ENCODE measurements around the gene SLC18B1. TPM values are rescaled to one million over a fixed set of nuclear protein-coding genes. Genes with fewer than 3 reads are reported as not detected.

Gene SLC18B1
- total and polyA plus RNA-seq, 2 of the 13 experiments (the other 11 are each of a cell fraction or from before 2014, with no cell fraction given) = 11.4 to 13.8 TPM

DNA sequence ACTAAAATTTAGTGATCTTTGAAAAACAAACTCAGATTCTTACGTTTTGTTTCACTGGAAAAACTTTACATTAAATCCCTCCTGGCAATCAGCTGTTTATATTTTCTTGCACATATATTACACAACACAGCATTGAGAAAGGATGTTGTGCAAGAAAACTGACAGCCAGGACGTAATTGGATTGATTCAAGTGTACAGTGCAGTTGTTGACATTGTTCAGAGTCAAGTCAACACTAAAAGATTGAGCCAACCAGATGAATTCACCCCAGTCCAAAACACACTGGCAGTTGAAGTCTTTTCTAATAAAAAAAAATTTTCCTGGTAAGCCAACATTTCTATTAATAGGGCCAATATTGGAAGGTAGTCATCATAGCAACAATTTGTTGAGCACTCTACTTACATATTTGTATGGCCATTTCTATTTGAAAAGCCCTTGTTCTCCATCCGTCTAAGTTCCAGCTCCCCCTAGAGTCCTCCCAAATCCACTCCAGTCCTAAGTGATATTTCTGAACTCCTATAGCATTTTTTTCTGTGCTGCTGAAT lies 63.7 kb downstream of the SLC18B1 start (continued):
- TF ChIP-seq ZNF780A (CRISPR knock-in tag; IDR thresholded peaks at IDR 0.05) (no peak), PLRG1 (conservative IDR thresholded peaks at IDR 0.05) (no peak), GABPA (IDR thresholded peaks at IDR 0.05; ENCODE audit: low read depth, low read length) (no peak), GABPA (CRISPR knock-in tag; IDR thresholded peaks at IDR 0.05; ENCODE audit: low read depth) (peak; percentile 50; the same call in 1 of the 2 replicates), ZNF121 (CRISPR knock-in tag; IDR thresholded peaks at IDR 0.05) (0 out of 2 replicates have a peak, but pooled peaks have one; percentile 18), NFE2L1 (CRISPR knock-in tag; IDR thresholded peaks at IDR 0.05; ENCODE audit: borderline replicate concordance) (no peak), SOX13 (IDR thresholded peaks at IDR 0.05) (peak; percentile 79), SOX13 (CRISPR knock-in tag; conservative IDR thresholded peaks at IDR 0.05 in 1 of 2, IDR thresholded peaks at IDR 0.05 in 1 of 2) (peak in 1 of 2 experiments; percentile 93; a peak in 2 of 4 replicates), ISL2 (CRISPR knock-in tag; IDR thresholded peaks at IDR 0.05) (peak; percentile 88), ZNF326 (CRISPR knock-in tag; IDR thresholded peaks at IDR 0.05; ENCODE audit: borderline replicate concordance) (no peak), MEF2D (CRISPR knock-in tag; IDR thresholded peaks at IDR 0.05) (peak; percentile 94), NKX3-1 (CRISPR knock-in tag; IDR thresholded peaks at IDR 0.05) (no peak), RAD21 (CRISPR knock-in tag; IDR thresholded peaks at IDR 0.05) (no peak), ZNF331 (CRISPR knock-in tag; IDR thresholded peaks at IDR 0.05) (peak; percentile 96)
- TF ChIP-seq, protein P1, sequence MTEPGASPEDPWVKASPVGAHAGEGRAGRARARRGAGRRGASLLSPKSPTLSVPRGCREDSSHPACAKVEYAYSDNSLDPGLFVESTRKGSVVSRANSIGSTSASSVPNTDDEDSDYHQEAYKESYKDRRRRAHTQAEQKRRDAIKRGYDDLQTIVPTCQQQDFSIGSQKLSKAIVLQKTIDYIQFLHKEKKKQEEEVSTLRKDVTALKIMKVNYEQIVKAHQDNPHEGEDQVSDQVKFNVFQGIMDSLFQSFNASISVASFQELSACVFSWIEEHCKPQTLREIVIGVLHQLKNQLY (CRISPR knock-in tag; IDR thresholded peaks at IDR 0.05) = peak; percentile 81; the same call in 1 of the 2 replicates
- TF ChIP-seq, protein P2, sequence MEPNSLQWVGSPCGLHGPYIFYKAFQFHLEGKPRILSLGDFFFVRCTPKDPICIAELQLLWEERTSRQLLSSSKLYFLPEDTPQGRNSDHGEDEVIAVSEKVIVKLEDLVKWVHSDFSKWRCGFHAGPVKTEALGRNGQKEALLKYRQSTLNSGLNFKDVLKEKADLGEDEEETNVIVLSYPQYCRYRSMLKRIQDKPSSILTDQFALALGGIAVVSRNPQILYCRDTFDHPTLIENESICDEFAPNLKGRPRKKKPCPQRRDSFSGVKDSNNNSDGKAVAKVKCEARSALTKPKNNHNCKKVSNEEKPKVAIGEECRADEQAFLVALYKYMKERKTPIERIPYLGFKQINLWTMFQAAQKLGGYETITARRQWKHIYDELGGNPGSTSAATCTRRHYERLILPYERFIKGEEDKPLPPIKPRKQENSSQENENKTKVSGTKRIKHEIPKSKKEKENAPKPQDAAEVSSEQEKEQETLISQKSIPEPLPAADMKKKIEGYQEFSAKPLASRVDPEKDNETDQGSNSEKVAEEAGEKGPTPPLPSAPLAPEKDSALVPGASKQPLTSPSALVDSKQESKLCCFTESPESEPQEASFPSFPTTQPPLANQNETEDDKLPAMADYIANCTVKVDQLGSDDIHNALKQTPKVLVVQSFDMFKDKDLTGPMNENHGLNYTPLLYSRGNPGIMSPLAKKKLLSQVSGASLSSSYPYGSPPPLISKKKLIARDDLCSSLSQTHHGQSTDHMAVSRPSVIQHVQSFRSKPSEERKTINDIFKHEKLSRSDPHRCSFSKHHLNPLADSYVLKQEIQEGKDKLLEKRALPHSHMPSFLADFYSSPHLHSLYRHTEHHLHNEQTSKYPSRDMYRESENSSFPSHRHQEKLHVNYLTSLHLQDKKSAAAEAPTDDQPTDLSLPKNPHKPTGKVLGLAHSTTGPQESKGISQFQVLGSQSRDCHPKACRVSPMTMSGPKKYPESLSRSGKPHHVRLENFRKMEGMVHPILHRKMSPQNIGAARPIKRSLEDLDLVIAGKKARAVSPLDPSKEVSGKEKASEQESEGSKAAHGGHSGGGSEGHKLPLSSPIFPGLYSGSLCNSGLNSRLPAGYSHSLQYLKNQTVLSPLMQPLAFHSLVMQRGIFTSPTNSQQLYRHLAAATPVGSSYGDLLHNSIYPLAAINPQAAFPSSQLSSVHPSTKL (CRISPR knock-in tag; IDR thresholded peaks at IDR 0.05) = peak; percentile 99
- TF ChIP-seq, protein P3, sequence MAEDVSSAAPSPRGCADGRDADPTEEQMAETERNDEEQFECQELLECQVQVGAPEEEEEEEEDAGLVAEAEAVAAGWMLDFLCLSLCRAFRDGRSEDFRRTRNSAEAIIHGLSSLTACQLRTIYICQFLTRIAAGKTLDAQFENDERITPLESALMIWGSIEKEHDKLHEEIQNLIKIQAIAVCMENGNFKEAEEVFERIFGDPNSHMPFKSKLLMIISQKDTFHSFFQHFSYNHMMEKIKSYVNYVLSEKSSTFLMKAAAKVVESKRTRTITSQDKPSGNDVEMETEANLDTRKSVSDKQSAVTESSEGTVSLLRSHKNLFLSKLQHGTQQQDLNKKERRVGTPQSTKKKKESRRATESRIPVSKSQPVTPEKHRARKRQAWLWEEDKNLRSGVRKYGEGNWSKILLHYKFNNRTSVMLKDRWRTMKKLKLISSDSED (CRISPR knock-in tag; IDR thresholded peaks at IDR 0.05) = no peak
- TF ChIP-seq, protein P4, sequence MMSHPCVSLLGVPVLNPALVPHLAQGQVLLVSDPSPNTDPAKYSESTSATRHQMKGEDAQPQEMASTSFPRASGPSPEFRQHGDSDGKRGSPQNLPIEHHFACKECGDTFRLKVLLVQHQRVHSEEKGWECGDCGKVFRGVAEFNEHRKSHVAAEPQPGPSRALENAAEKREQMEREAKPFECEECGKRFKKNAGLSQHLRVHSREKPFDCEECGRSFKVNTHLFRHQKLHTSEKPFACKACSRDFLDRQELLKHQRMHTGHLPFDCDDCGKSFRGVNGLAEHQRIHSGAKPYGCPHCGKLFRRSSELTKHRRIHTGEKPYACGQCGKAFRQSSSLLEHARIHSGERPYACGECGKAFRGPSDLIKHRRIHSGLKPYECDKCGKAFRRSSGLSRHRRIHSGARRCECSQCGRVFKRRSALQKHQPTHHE (CRISPR knock-in tag; IDR thresholded peaks at IDR 0.05; ENCODE audit: borderline replicate concordance) = no peak
- TF ChIP-seq, protein P5, sequence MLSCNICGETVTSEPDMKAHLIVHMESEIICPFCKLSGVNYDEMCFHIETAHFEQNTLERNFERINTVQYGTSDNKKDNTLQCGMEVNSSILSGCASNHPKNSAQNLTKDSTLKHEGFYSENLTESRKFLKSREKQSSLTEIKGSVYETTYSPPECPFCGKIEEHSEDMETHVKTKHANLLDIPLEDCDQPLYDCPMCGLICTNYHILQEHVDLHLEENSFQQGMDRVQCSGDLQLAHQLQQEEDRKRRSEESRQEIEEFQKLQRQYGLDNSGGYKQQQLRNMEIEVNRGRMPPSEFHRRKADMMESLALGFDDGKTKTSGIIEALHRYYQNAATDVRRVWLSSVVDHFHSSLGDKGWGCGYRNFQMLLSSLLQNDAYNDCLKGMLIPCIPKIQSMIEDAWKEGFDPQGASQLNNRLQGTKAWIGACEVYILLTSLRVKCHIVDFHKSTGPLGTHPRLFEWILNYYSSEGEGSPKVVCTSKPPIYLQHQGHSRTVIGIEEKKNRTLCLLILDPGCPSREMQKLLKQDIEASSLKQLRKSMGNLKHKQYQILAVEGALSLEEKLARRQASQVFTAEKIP (CRISPR knock-in tag; IDR thresholded peaks at IDR 0.05; ENCODE audit: borderline replicate concordance) = no peak
- TF ChIP-seq, protein P6, sequence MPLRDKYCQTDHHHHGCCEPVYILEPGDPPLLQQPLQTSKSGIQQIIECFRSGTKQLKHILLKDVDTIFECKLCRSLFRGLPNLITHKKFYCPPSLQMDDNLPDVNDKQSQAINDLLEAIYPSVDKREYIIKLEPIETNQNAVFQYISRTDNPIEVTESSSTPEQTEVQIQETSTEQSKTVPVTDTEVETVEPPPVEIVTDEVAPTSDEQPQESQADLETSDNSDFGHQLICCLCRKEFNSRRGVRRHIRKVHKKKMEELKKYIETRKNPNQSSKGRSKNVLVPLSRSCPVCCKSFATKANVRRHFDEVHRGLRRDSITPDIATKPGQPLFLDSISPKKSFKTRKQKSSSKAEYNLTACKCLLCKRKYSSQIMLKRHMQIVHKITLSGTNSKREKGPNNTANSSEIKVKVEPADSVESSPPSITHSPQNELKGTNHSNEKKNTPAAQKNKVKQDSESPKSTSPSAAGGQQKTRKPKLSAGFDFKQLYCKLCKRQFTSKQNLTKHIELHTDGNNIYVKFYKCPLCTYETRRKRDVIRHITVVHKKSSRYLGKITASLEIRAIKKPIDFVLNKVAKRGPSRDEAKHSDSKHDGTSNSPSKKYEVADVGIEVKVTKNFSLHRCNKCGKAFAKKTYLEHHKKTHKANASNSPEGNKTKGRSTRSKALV (CRISPR knock-in tag; IDR thresholded peaks at IDR 0.05) = no peak

Measured in HepG2 (cell line).